NT2/D1 (cell line): ENCODE data around the gene PAXX.

Source experiments
- YY1 ChIP-seq: IDR thresholded peaks from 2 replicates; pipeline ENCODE4 v1.6.1; 2011; ENCODE audit not compliant: insufficient read length, insufficient read depth
- ZNF274 ChIP-seq: IDR thresholded peaks from 2 replicates; pipeline ENCODE4 v1.6.1; 2011; ENCODE audit warnings: mild to moderate bottlenecking, low read depth, low read length

- TF ChIP-seq YY1 (no peak), ZNF274 (no peak)
Measured at GRCh38 chr9:137030538-137031527, 38.6 kb downstream of the PAXX start.
